Right lobe of liver (tissue), 6 donors: ENCODE results near the gene PFKFB4. TPM values are rescaled to one million over a fixed set of nuclear protein-coding genes. Genes with fewer than 3 reads are reported as not detected.
A peak's percentile ranks its signal among the peaks of the same experiment; 100 is the strongest.

Experiments
- ATAC-seq, 4 donors: fragments of 200-7000 bp; cut with Tn5 transposase; one replicate each; pipeline ENCODE4 v1.9.1; 2020; ENCODE audit warnings: mild to moderate bottlenecking in 4 of 4, moderate library complexity in 4 of 4
- DNase-seq, 3 donors: peaks; one replicate each; pipeline ENCODE4 v3.0.0-alpha.2; 2020
- H3K27ac ChIP-seq, 3 donors: fragments of 200-600 bp; one replicate each; pipeline ENCODE4 v1.8.0; 2022
- H3K27me3 ChIP-seq, 2 donors: fragments of 200-600 bp; one replicate each; pipeline ENCODE4 v1.8.0; 2022
- H3K36me3 ChIP-seq, 4 donors: fragments of 200-600 bp; sonication (generic) in 1 of 4; one replicate each; pipeline versions ENCODE4 v1.5.1 to v1.8.0; 2017 to 2022; ENCODE audit warnings: control low read depth in 1 of 4
- H3K4me1 ChIP-seq, 4 donors: fragments of 200-600 bp; sonication (generic) in 1 of 4; one replicate each; pipeline versions ENCODE4 v1.5.1 to v1.8.0; 2017 to 2022; ENCODE audit warnings: control low read depth in 1 of 4
- H3K4me3 ChIP-seq, 3 donors: fragments of 200-600 bp; one replicate each; pipeline ENCODE4 v1.8.0; 2022
- H3K9me3 ChIP-seq, 4 donors: fragments of 200-600 bp; sonication (generic) in 1 of 4; one replicate each; pipeline versions ENCODE4 v1.5.1 to v1.8.0; 2017 to 2022; ENCODE audit warnings: control low read depth in 1 of 4
- POLR2A ChIP-seq: fragments of 450-650 bp; IDR thresholded peaks from one replicate; pipeline ENCODE4 v1.6.1; 2017; ENCODE audit warnings: antibody characterized with exemption, mild to moderate bottlenecking
- WGBS: methylation state at CpG from one replicate; pipeline ENCODE4 v1.1.6; 2018; ENCODE audit warnings: low coverage, low lambda C conversion rate; ENCODE audit not compliant: insufficient coverage; ENCODE audit errors: missing lambda C conversion rate; 5-methylcytosine and 5-hydroxymethylcytosine counted together
- intact Hi-C, 2 donors: fragments of 100-400 bp; cut with DNase I; formaldehyde crosslinking; loops; one replicate each; pipeline versions ENCODE4 v1.11.2 to v1.14.1; 2022
- long read RNA-seq: library from polyadenylated mRNA; unstranded; transcript quantifications from one replicate; pipeline ENCODE4 v2.0.0, GENCODE V29; 2019
- total RNA-seq, 6 experiments: library from RNA; depleted of rRNA in 2 of 6; stranded (reverse); fragments of >200 nt in 2 of 6; fragmentation: NEBNext Ultra II Directional in 3 of 6; extraction: Animal tissue kit (Norgen Biotek cat#: 25700) in 3 of 6; gene quantifications; one replicate each; pipeline versions ENCODE4 v1.1.0 to v1.2.4, GENCODE V29; 2016 to 2023
- TF ChIP-seq, protein P1 (sequence below), 4 donors: fragments of 200-600 bp in 3 of 4; fragments of 450-650 bp in 1 of 4; IDR thresholded peaks; one replicate each; pipeline versions ENCODE4 v1.5.1 to v1.8.0; 2016 to 2022; ENCODE audit warnings: antibody characterized with exemption in 4 of 4, mild to moderate bottlenecking in 2 of 4
- donor health status: DM: no; HTN: yes; CAD: no.
- donor health status: DM: no; HTN: no; CAD: no.
- donor health status: DM: no; HTN: no; CAD: no.
- donor health status: DM: no; HTN: yes; CAD: no.
- donor health status: DM: no; HTN: yes; CAD: no.

The PFKFB4 gene
- 10 to 100 TPM in 1 of 6 experiments, 1 to 10 TPM in 4, under 1 TPM in 1; 0.59 to 10.8 (median 1.4) TPM for total RNA-seq
- long read RNA-seq: 0 reads

DNA sequence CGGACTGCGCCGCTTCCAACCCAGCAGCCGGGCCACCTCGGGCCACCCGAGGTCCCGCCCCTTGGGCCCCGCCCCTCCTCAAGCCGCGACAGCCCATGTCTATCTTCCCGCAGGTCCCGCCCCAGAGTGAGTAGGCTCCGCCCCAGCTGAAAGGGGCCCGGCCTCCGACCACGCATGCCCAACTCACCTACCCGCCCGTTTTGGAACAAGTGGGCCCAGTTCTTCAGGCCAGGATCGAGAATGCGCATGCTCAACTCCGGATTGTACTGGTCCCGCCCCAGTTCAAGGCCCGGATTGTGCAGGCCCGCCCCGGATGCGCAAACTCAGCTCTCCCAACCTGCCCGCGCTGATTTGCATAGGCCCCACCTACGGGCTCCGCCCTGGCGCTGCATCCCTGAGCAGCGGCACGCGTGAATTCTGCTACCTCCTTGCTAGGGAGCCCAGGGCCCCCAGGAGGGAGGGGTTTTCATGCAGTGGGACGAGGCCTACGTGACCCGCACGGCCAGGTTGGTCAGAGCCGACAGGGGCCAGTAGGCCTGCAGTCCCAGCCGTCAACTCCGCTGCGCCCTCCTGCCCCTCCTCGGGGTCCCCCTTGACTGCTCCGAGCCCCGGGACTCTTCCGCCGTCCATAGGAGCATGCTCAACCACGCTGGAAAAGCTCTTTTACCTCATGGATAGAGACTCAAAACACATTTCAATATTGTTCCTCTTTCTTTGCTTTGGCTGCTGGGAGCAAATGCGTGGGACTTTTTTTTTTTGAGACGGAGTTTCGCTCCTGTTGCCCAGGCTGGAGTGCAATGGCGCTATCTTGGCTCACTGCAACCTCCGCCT, at the start of gene PFKFB4:
TSS of gene PFKFB4 (minus strand) at position 8 of the 831 bp plus-strand sequence. CDS start 26 bp downstream, outside the sequence.
- ATAC-seq: peak; percentile 87 to 95 (median 92)
- peak; percentile 99 to 100 (median 99) for DNase-seq
- peak within 1 kb of the TSS in 2 of 3 donors; percentile 7 to 38 for H3K27ac ChIP-seq
- H3K9me3 ChIP-seq: no peaks in the 10 kb centered on the region
- TF ChIP-seq, protein P1, sequence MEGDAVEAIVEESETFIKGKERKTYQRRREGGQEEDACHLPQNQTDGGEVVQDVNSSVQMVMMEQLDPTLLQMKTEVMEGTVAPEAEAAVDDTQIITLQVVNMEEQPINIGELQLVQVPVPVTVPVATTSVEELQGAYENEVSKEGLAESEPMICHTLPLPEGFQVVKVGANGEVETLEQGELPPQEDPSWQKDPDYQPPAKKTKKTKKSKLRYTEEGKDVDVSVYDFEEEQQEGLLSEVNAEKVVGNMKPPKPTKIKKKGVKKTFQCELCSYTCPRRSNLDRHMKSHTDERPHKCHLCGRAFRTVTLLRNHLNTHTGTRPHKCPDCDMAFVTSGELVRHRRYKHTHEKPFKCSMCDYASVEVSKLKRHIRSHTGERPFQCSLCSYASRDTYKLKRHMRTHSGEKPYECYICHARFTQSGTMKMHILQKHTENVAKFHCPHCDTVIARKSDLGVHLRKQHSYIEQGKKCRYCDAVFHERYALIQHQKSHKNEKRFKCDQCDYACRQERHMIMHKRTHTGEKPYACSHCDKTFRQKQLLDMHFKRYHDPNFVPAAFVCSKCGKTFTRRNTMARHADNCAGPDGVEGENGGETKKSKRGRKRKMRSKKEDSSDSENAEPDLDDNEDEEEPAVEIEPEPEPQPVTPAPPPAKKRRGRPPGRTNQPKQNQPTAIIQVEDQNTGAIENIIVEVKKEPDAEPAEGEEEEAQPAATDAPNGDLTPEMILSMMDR (IDR thresholded peaks at IDR 0.05): peak in 3 of 4 donors; percentile 7 to 24 (median 10)
- TF ChIP-seq POLR2A: no peak
- no peaks in the 10 kb centered on the region for H3K27me3 ChIP-seq
- under 1% methylated on average over 23 of the region's 53 CpGs for WGBS
- H3K4me1 ChIP-seq: peaks cover 0 to 11% (median 5%) of the 10 kb centered on the region in 4 donors
- H3K4me3 ChIP-seq: peak within 1 kb of the TSS; percentile 41 to 54 (median 52)
- H3K36me3 ChIP-seq: no peaks in the 10 kb centered on the region
- intact Hi-C loops: loop anchor here in 1 of 2 donors (10.0 kb wide), 1 partner anchor 162 kb away; no protein-coding TSS in a partner anchor

- WGBS: 71% methylated on average over 1 of the region's 2 CpGs
- Histone ChIP-seq H3K36me3 (peaks cover 0 to 83% (median 48%) of the 10 kb centered on the region in 4 donors), H3K4me3 (no peak overlapping the region), H3K9me3 (no peaks in the 10 kb centered on the region), H3K4me1 (no peaks in the 10 kb centered on the region), H3K27ac (no peak overlapping the region), H3K27me3 (no peaks in the 10 kb centered on the region)
- TF ChIP-seq POLR2A: no peak
- TF ChIP-seq, protein P1 (IDR thresholded peaks at IDR 0.05): no peak
- intact Hi-C loops: no loop called here
- no peak for ATAC-seq
- DNase-seq: no peak
Measured at GRCh38 chr3:48601622-48601994, 45.0 kb upstream of the PFKFB4 start.

GRCh38 chr3:48600711-48601621, 44.4 kb upstream of the PFKFB4 start:
- 93% methylated on average over 5 of the region's 19 CpGs for WGBS
- no peak for DNase-seq
- no peak for ATAC-seq

More at GRCh38 chr3:48600711-48601621, 44.4 kb upstream of the PFKFB4 start:
- Histone ChIP-seq H3K9me3 (no peaks in the 10 kb centered on the region), H3K36me3 (peaks cover 0 to 77% (median 45%) of the 10 kb centered on the region in 4 donors), H3K27ac (no peak overlapping the region), H3K4me1 (no peaks in the 10 kb centered on the region), H3K4me3 (no peak overlapping the region), H3K27me3 (no peaks in the 10 kb centered on the region)
- TF ChIP-seq POLR2A: no peak
- TF ChIP-seq, protein P1 (IDR thresholded peaks at IDR 0.05): no peak
- intact Hi-C loops: no loop called here
